ENCODE results near the gene PPIL6.
"Not testable (repeated sequence)": the region's sequence is repeated elsewhere in the genome, so short reads cannot be mapped to it uniquely, and the experiment has no call there.

Gene PPIL6

GRCh38 chr6:109373331-109373730, 67.1 kb downstream of the PPIL6 start:
- ChIA-PET CTCF (no interaction called here), POLR2A (ENCODE audit: low non-redundant PET) (no interaction called here)
- TF ChIP-seq CTCF (conservative IDR thresholded peaks at IDR 0.05; ENCODE audit: low read depth), result no peak
- no peak overlapping the region for H3K27ac ChIP-seq
- no peak for DNase-seq (ENCODE audit: low spot score)

GRCh38 chr6:109372130-109372529, 68.3 kb downstream of the PPIL6 start:
- CTCF ChIA-PET, result no interaction called here
- POLR2A ChIA-PET (ENCODE audit: low non-redundant PET), result no interaction called here
- no peak overlapping the region for H3K27ac ChIP-seq
- no peak for TF ChIP-seq CTCF (conservative IDR thresholded peaks at IDR 0.05; ENCODE audit: low read depth)
- no peak for DNase-seq (ENCODE audit: low spot score)

GRCh38 chr6:109370792-109371191, 69.6 kb downstream of the PPIL6 start:
- CTCF ChIA-PET, result interaction anchor here (0.8 to 1.1 kb wide), 2 partner anchors 12 to 13 kb away, joined by 3 to 4 read pairs; no protein-coding TSS in a partner anchor
- DNase-seq (ENCODE audit: low spot score), result no peak
- no peak overlapping the region for H3K27ac ChIP-seq
- POLR2A ChIA-PET (ENCODE audit: low non-redundant PET), result no interaction called here
- TF ChIP-seq CTCF (conservative IDR thresholded peaks at IDR 0.05; ENCODE audit: low read depth), result no peak

- TF ChIP-seq CTCF (conservative IDR thresholded peaks at IDR 0.05; ENCODE audit: low read depth), result no peak
- ChIA-PET CTCF (interaction anchor here (0.8 to 1.1 kb wide), 2 partner anchors 11 to 13 kb away, joined by 3 to 4 read pairs; no protein-coding TSS in a partner anchor), POLR2A (ENCODE audit: low non-redundant PET) (no interaction called here)
- H3K27ac ChIP-seq, result no peak overlapping the region
- DNase-seq (ENCODE audit: low spot score), result no peak
Measured at GRCh38 chr6:109370336-109370735, 70.1 kb downstream of the PPIL6 start.

- no peak overlapping the region for H3K27ac ChIP-seq
- no peak for TF ChIP-seq CTCF (conservative IDR thresholded peaks at IDR 0.05; ENCODE audit: low read depth)
- POLR2A ChIA-PET (ENCODE audit: low non-redundant PET), result no interaction called here
- DNase-seq (ENCODE audit: low spot score), result no peak
- CTCF ChIA-PET, result no interaction called here
Measured at GRCh38 chr6:109369728-109370127, 70.7 kb downstream of the PPIL6 start.

- POLR2A ChIA-PET (ENCODE audit: low non-redundant PET); DNase-seq (ENCODE audit: low spot score); H3K27ac ChIP-seq: not testable (repeated sequence)
- CTCF ChIA-PET, result interaction anchor here (0.6 kb wide), 1 partner anchor 177 kb away, joined by 3 read pairs; no protein-coding TSS in a partner anchor
Measured at GRCh38 chr6:109364382-109365078, 75.9 kb downstream of the PPIL6 start.

GRCh38 chr6:109363753-109364152, 76.7 kb downstream of the PPIL6 start:
- ChIA-PET CTCF (no interaction called here), POLR2A (ENCODE audit: low non-redundant PET) (no interaction called here)
- DNase-seq (ENCODE audit: low spot score), result no peak
- H3K27ac ChIP-seq, result no peak overlapping the region
- TF ChIP-seq CTCF (conservative IDR thresholded peaks at IDR 0.05; ENCODE audit: low read depth), result no peak

Data from RWPE1 (cell line).